Endothelial cell of umbilical vein (primary cell): ENCODE results near the gene SLC22A23. TPM values are rescaled to one million over a fixed set of nuclear protein-coding genes. Genes with fewer than 3 reads are reported as not detected.

Experiments used
- BruUV-seq: library from RNA; stranded (reverse); fragments of 400-500 nt; replicated peaks from 2 replicates; lab custom pipeline; 2021; lab: Mats Ljungman, UMichigan
- CTCF ChIA-PET: fragments of 300-600, 350-600 bp; sonication (Branson Sonifier 250); formaldehyde crosslinking; loops from one replicate; lab custom pipeline; 2021; ENCODE audit warnings: antibody characterized with exemption, inconsistent platforms; lab: Charles Lee
- POLR2A ChIA-PET: fragments of 300-600, 350-600 bp; sonication (Branson Sonifier 250); formaldehyde crosslinking; loops from one replicate; lab custom pipeline; 2021; ENCODE audit warnings: antibody characterized with exemption, inconsistent platforms; lab: Charles Lee
- DNase-seq: peaks from one replicate; pipeline ENCODE4 v3.0.0-alpha.2; 2011; ENCODE audit warnings: low read depth, low spot score
- FAIRE-seq: peaks from 2 replicates; lab custom pipeline; 2011; peaks lifted over from hg19 to GRCh38; lab: Jason Lieb, UNC
- H2AFZ ChIP-seq: 2 replicates; pipeline ENCODE4 v1.6.0; 2012; ENCODE audit warnings: low read depth, low read length, control low read depth, inconsistent platforms
- H3K27ac ChIP-seq: 2 replicates; pipeline ENCODE4 v1.5.1; 2011; ENCODE audit warnings: low read depth, mild to moderate bottlenecking, control low read depth, low read length, moderate library complexity; ENCODE audit not compliant: insufficient read depth
- H3K27me3 ChIP-seq, 2 experiments: 2 replicates each; pipeline versions ENCODE4 v1.6.0 to v1.6.1; 2011; ENCODE audit warnings: low read length in 2 of 2, mixed read lengths in 1 of 2; ENCODE audit not compliant: control insufficient read depth in 2 of 2, insufficient read depth in 2 of 2
- H3K36me3 ChIP-seq, 2 experiments: 2 replicates in 1 of 2; 3 replicates in 1 of 2; pipeline ENCODE4 v1.5.1; 2011; ENCODE audit warnings: low read length in 2 of 2, mild to moderate bottlenecking in 1 of 2, moderate library complexity in 1 of 2; ENCODE audit not compliant: control insufficient read depth in 2 of 2, insufficient read depth in 2 of 2; ENCODE audit errors: extremely low read depth in 1 of 2
- H3K4me1 ChIP-seq: 3 replicates; pipeline ENCODE4 v1.5.1; 2011; ENCODE audit warnings: mild to moderate bottlenecking, low read length; ENCODE audit not compliant: control insufficient read depth, insufficient read depth; ENCODE audit errors: extremely low read depth
- H3K4me2 ChIP-seq: 2 replicates; pipeline ENCODE4 v1.6.1; 2011; ENCODE audit warnings: low read length, control low read depth, mixed read lengths; ENCODE audit not compliant: insufficient read depth
- H3K4me3 ChIP-seq, 3 experiments: fragments of 200-600 bp in 1 of 3; sonication (generic), shearing (Covaris generic) in 1 of 3; replicated peaks in 1 of 3; 2 replicates each; pipeline ENCODE4 v1.5.1; 2011 to 2016; ENCODE audit warnings: control low read depth in 3 of 3, low read length in 3 of 3, mild to moderate bottlenecking in 2 of 3, inconsistent platforms in 1 of 3, low read depth in 1 of 3, moderate library complexity in 1 of 3; ENCODE audit not compliant: insufficient read depth in 1 of 3
- H3K79me2 ChIP-seq: 2 replicates; pipeline ENCODE4 v1.6.0; 2012; ENCODE audit warnings: low read length, inconsistent platforms; ENCODE audit not compliant: control insufficient read depth, insufficient read depth
- H3K9ac ChIP-seq: replicated peaks from 2 replicates; pipeline ENCODE3; 2011; ENCODE audit warnings: low read length, control low read depth; ENCODE audit not compliant: insufficient read depth; ENCODE audit errors: extremely low read depth
- H3K9me1 ChIP-seq: replicated peaks from 3 replicates; pipeline ENCODE4 v1.6.0; 2011; ENCODE audit warnings: mild to moderate bottlenecking, low read length; ENCODE audit not compliant: control insufficient read depth, insufficient read depth; ENCODE audit errors: extremely low read depth
- H3K9me3 ChIP-seq: replicated peaks from 2 replicates; pipeline ENCODE4 v1.5.1; 2012; ENCODE audit warnings: low read length, inconsistent platforms; ENCODE audit not compliant: control insufficient read depth, insufficient read depth
- H4K20me1 ChIP-seq: replicated peaks from 2 replicates; pipeline ENCODE3; 2011; ENCODE audit warnings: mild to moderate bottlenecking, low read length; ENCODE audit not compliant: control insufficient read depth, insufficient read depth; ENCODE audit errors: extremely low read depth
- EZH2 ChIP-seq: IDR thresholded peaks from 2 replicates; pipeline ENCODE4 v1.6.1; 2012; ENCODE audit warnings: borderline replicate concordance, low read depth, mild to moderate bottlenecking, moderate library complexity, low read length, inconsistent platforms; ENCODE audit not compliant: severe bottlenecking
- FOS ChIP-seq: IDR thresholded peaks from 2 replicates; pipeline ENCODE4 v1.6.1; 2011; ENCODE audit warnings: mild to moderate bottlenecking, low read length, moderate library complexity, borderline replicate concordance; ENCODE audit not compliant: insufficient read depth
- GATA2 ChIP-seq: IDR thresholded peaks from 2 replicates; pipeline ENCODE4 v1.7.0; 2011; ENCODE audit warnings: low read depth, mild to moderate bottlenecking, moderate library complexity, mixed read lengths, low read length; ENCODE audit not compliant: insufficient read length, insufficient read depth
- JUN ChIP-seq: IDR thresholded peaks from 2 replicates; pipeline ENCODE4 v1.6.1; 2011; ENCODE audit warnings: borderline replicate concordance, low read depth; ENCODE audit not compliant: insufficient read length, insufficient read depth
- MYC ChIP-seq: IDR thresholded peaks from one replicate; pipeline ENCODE4 v1.6.1; 2011; ENCODE audit warnings: mild to moderate bottlenecking, low read depth, low read length
- POLR2A ChIP-seq: IDR thresholded peaks from 2 replicates; pipeline ENCODE4 v1.6.1; 2012; ENCODE audit warnings: low read depth, mild to moderate bottlenecking, control low read depth, low read length
- POLR2AphosphoS5 ChIP-seq: IDR thresholded peaks from 2 replicates; pipeline ENCODE4 v1.6.1; 2012; ENCODE audit warnings: low read depth, mild to moderate bottlenecking, control low read depth, low read length, moderate library complexity; ENCODE audit not compliant: insufficient read depth
- dilution Hi-C: fragments of 300-500 bp; cut with MboI; formaldehyde crosslinking; loops from one replicate; pipeline ENCODE4 v1.15.0; 2019; ENCODE audit warnings: low sequenced_read_pairs; ENCODE audit not compliant: extremely low pct_ligation_motif_present
- intact Hi-C: fragments of 100-400 bp; cut with micrococcal nuclease; formaldehyde crosslinking; loops from one replicate; pipeline ENCODE4 v1.10.0; 2022
- polyA plus RNA-seq, 4 experiments: library from polyadenylated mRNA; depleted of rRNA in 3 of 4; stranded (reverse) in 3 of 4; unstranded in 1 of 4; fragments of >200 nt; gene quantifications; 2 replicates each; pipeline versions ENCODE4 v1.2.1 to v1.2.3, GENCODE V29; 2011 to 2012; ENCODE audit warnings: missing spikeins in 1 of 4
- total RNA-seq: library from RNA; stranded (reverse); gene quantifications from 2 replicates; pipeline ENCODE4 v1.2.3, GENCODE V29; 2021
- TF ChIP-seq, protein P1 (sequence below): IDR thresholded peaks from 2 replicates; pipeline ENCODE4 v1.6.1; 2011; ENCODE audit not compliant: insufficient read depth, insufficient read length
- TF ChIP-seq, protein P2 (sequence below), 2 donors: IDR thresholded peaks; 1 replicate in 1 of 2; 2 replicates in 1 of 2; pipeline ENCODE4 v1.5.1; 2011; ENCODE audit warnings: low read length in 2 of 2, mild to moderate bottlenecking in 2 of 2, moderate library complexity in 2 of 2, control low read depth in 1 of 2, inconsistent platforms in 1 of 2, low read depth in 1 of 2; ENCODE audit not compliant: insufficient read depth in 1 of 2; ENCODE audit errors: extremely low read depth in 1 of 2

Gene SLC22A23
- total and polyA plus RNA-seq, 2 donors (not counting 3 experiments of a cell fraction or from before 2014, with no cell fraction given), result 4.2 to 14.3 TPM

DNA sequence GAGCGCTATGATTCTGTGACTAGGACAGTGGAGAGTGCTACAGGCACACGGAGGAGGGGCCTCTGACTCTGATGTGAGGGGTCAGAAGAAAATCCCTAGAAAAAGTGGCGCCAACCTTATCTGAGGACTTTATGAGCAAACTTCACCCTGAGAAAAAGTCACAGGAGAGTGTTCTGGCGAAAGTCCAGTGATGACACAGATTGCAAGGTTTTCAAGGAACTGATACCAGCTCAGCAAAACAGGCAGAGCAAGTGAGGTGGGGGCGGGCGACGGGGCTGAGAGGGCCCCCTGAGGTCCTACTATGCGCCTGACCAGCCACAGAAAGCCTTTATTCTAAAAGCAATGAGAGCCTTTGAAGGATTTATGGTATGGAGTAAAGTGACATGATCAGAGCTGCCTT is 73.3 kb downstream of the SLC22A23 start:
- TF ChIP-seq, protein P1, sequence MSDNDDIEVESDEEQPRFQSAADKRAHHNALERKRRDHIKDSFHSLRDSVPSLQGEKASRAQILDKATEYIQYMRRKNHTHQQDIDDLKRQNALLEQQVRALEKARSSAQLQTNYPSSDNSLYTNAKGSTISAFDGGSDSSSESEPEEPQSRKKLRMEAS, result no peak
- TF ChIP-seq POLR2AphosphoS5 (no peak), POLR2A (no peak), MYC (no peak), EZH2 (no peak), FOS (no peak), GATA2 (no peak), JUN (no peak)
- TF ChIP-seq, protein P2, sequence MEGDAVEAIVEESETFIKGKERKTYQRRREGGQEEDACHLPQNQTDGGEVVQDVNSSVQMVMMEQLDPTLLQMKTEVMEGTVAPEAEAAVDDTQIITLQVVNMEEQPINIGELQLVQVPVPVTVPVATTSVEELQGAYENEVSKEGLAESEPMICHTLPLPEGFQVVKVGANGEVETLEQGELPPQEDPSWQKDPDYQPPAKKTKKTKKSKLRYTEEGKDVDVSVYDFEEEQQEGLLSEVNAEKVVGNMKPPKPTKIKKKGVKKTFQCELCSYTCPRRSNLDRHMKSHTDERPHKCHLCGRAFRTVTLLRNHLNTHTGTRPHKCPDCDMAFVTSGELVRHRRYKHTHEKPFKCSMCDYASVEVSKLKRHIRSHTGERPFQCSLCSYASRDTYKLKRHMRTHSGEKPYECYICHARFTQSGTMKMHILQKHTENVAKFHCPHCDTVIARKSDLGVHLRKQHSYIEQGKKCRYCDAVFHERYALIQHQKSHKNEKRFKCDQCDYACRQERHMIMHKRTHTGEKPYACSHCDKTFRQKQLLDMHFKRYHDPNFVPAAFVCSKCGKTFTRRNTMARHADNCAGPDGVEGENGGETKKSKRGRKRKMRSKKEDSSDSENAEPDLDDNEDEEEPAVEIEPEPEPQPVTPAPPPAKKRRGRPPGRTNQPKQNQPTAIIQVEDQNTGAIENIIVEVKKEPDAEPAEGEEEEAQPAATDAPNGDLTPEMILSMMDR (IDR thresholded peaks at IDR 0.05; ENCODE audit: extremely low read depth in 1 of 2, insufficient read depth in 1 of 2, low read depth in 1 of 2, low read length in 2 of 2), result no peak
- DNase-seq, result no peak
- Histone ChIP-seq H3K79me2 (no peaks in the 10 kb centered on the region), H3K9ac (no peak overlapping the region), H3K9me3 (no peaks in the 10 kb centered on the region), H3K36me3 (no peaks in the 10 kb centered on the region), H2AFZ (no peak overlapping the region), H3K4me2 (no peak overlapping the region), H3K4me1 (no peaks in the 10 kb centered on the region), H3K27ac (no peak overlapping the region), H4K20me1 (no peaks in the 10 kb centered on the region), H3K9me1 (no peaks in the 10 kb centered on the region), H3K4me3 (no peak overlapping the region), H3K27me3 (no peaks in the 10 kb centered on the region)
- no peak for FAIRE-seq
- ChIA-PET CTCF (interaction anchor here (0.6 to 1.5 kb wide), 2 partner anchors 12 to 178 kb away, joined by 3 to 4 read pairs; no protein-coding TSS in a partner anchor), POLR2A (no interaction called here)
- BruUV-seq, result no TSS peak
- dilution Hi-C loops, result no loop called here
- intact Hi-C loops, result no loop called here
